ENCODE results near the gene LRPAP1.

- TF ChIP-seq CTCF (IDR thresholded peaks at IDR 0.05) = no peak
- TF ChIP-seq POLR2A (IDR thresholded peaks at IDR 0.05) = no peak
Observed at GRCh38 chr4:3473181-3473950, 58.9 kb downstream of the LRPAP1 start.

Data from sigmoid colon (tissue), 3 donors.